Nephron (organoid): Measurements from ENCODE around the gene GPR152.

Source experiments
- H3K27ac Mint-ChIP-seq, 3 experiments: 2 replicates each; pipeline ENCODE4 v1.8.0; 2020; ENCODE audit warnings: mixed read lengths in 3 of 3, mild to moderate bottlenecking in 2 of 3, moderate library complexity in 1 of 3
- H3K27me3 Mint-ChIP-seq: 2 replicates; pipeline ENCODE4 v1.8.0; 2021; ENCODE audit warnings: low read depth, mild to moderate bottlenecking, moderate library complexity, mixed read lengths
- H3K36me3 Mint-ChIP-seq: 2 replicates; pipeline ENCODE4 v1.8.0; 2020; ENCODE audit warnings: low read depth, mixed read lengths
- H3K4me1 Mint-ChIP-seq: 2 replicates; pipeline ENCODE4 v1.8.0; 2020; ENCODE audit warnings: mixed read lengths
- H3K4me3 Mint-ChIP-seq, 3 experiments: 2 replicates each; pipeline ENCODE4 v1.8.0; 2020; ENCODE audit warnings: mild to moderate bottlenecking in 3 of 3, mixed read lengths in 3 of 3, moderate library complexity in 2 of 3
- H3K9me3 Mint-ChIP-seq: 2 replicates; pipeline ENCODE4 v1.8.0; 2020; ENCODE audit warnings: mixed read lengths
- TF ChIP-seq, protein P1 (sequence below), 3 experiments: fragments of 200-600 bp; sonication (generic); IDR thresholded peaks; one replicate each; pipeline ENCODE4 v1.5.0; 2021; ENCODE audit warnings: antibody characterized with exemption in 3 of 3; ENCODE audit not compliant: unreplicated experiment in 3 of 3

GPR152 gene

GRCh38 chr11:67415501-67416304 lies 36.8 kb downstream of the GPR152 start, which contains the start of gene CARNS1:
Gene CARNS1 (plus strand): TSS chr11:67415678. CDS start chr11:67416200, 522 bp downstream.
- Mint-ChIP-seq H3K36me3 (no peaks in the 10 kb centered on the region), H3K27ac (peak within 1 kb of the TSS; percentile 63 to 89 (median 67)), H3K27me3 (peaks cover 49% of the 10 kb centered on the region), H3K9me3 (no peaks in the 10 kb centered on the region), H3K4me1 (peaks cover 32% of the 10 kb centered on the region), H3K4me3 (peak within 1 kb of the TSS; percentile 65 to 81 (median 78))
- TF ChIP-seq, protein P1, sequence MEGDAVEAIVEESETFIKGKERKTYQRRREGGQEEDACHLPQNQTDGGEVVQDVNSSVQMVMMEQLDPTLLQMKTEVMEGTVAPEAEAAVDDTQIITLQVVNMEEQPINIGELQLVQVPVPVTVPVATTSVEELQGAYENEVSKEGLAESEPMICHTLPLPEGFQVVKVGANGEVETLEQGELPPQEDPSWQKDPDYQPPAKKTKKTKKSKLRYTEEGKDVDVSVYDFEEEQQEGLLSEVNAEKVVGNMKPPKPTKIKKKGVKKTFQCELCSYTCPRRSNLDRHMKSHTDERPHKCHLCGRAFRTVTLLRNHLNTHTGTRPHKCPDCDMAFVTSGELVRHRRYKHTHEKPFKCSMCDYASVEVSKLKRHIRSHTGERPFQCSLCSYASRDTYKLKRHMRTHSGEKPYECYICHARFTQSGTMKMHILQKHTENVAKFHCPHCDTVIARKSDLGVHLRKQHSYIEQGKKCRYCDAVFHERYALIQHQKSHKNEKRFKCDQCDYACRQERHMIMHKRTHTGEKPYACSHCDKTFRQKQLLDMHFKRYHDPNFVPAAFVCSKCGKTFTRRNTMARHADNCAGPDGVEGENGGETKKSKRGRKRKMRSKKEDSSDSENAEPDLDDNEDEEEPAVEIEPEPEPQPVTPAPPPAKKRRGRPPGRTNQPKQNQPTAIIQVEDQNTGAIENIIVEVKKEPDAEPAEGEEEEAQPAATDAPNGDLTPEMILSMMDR (IDR thresholded peaks at IDR 0.05; ENCODE audit: unreplicated experiment in 3 of 3), result no peak

DNA sequence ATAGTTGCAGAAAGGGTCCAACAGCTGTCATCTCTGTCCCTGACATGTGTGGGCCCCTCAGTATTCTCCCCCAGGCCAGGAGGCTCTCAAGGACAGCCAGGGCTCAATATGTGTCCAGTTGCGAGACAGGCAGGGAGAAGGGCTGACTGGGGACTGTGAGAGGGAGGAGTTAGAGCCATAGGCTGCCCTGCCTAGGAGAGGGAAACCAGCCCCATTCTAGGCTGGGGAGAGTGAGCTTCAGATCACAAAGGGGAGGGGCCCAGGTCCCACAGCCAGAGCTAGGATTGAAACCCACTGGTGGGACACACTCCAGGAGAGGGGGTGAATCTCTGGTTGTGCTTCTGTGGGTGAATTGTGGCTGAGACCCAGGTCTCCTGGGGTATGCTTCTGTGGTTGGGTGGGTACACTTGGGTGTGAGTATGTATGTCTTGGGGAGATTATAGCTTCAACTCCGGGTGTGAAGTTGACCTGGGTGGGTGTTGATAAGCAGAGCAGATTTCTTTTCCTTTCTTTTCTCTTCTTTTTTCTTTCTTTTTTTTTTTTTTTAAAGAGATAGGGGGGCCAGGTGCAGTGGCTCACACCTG lies 39.2 kb downstream of the GPR152 start:
- H3K9me3 Mint-ChIP-seq, result no peaks in the 10 kb centered on the region
- TF ChIP-seq, protein P1 (IDR thresholded peaks at IDR 0.05; ENCODE audit: unreplicated experiment in 3 of 3), result no peak
- H3K4me1 Mint-ChIP-seq, result peaks cover 31% of the 10 kb centered on the region
- H3K36me3 Mint-ChIP-seq, result no peaks in the 10 kb centered on the region
- H3K27ac Mint-ChIP-seq, result peak overlapping the region in 2 of 3 experiments; percentile 63 to 69
- H3K27me3 Mint-ChIP-seq, result peaks cover 51% of the 10 kb centered on the region
- peak overlapping the region; percentile 23 to 76 (median 35) for H3K4me3 Mint-ChIP-seq

GRCh38 chr11:67412495-67413179 lies 39.9 kb downstream of the GPR152 start:
- TF ChIP-seq, protein P1 (IDR thresholded peaks at IDR 0.05; ENCODE audit: unreplicated experiment in 3 of 3), result no peak
- H3K36me3 Mint-ChIP-seq, result no peaks in the 10 kb centered on the region
- H3K4me1 Mint-ChIP-seq, result peaks cover 25% of the 10 kb centered on the region
- H3K27me3 Mint-ChIP-seq, result peaks cover 51% of the 10 kb centered on the region
- H3K9me3 Mint-ChIP-seq, result no peaks in the 10 kb centered on the region
- H3K4me3 Mint-ChIP-seq, result no peak overlapping the region
- H3K27ac Mint-ChIP-seq, result peak overlapping the region in 2 of 3 experiments; percentile 63 to 69

- Mint-ChIP-seq H3K4me3 (no peak overlapping the region), H3K4me1 (peaks cover 27% of the 10 kb centered on the region), H3K27me3 (peaks cover 46% of the 10 kb centered on the region), H3K27ac (no peak overlapping the region), H3K9me3 (no peaks in the 10 kb centered on the region), H3K36me3 (no peaks in the 10 kb centered on the region)
- TF ChIP-seq, protein P1 (IDR thresholded peaks at IDR 0.05; ENCODE audit: unreplicated experiment in 3 of 3), result no peak
Measured at GRCh38 chr11:67411785-67412152, 40.8 kb downstream of the GPR152 start.

DNA sequence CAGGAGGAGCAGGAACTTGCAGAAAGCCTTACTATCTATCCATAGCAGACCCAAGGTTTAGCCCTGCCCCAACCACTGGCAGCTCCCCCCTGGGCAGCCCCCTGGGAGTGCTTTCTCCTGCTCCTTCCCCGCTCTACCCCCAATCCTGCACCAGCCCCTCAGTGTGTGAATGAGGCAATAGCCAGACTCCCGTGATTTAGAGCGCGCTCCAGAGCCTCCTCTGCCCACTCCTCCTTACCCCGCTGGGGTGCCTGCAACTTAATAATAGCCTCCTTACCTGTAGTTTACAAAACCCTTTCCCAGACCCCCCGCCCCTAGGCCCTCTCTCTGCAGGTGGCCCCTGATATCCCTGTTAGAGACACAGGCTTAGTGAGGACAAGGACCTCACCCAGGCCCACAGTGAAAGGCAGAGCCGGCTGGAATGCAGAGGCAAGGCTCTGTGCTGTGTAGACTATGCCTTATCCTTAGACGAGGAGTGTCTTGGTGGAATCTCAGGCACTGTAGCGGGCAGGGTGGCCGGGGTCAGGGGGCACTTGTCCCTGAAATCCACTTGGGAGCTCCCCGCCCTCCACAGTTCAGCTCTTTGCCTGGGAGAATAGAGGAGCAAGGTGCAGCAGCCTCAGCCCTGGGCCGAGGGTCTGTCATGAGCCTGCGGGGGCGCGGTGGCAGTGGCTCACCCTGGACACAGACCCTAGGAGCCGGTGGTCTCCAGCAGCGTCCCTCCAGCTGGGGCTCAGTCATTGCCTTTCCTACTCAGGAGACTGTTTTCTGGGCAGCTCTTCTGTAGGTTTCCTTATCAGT lies 41.3 kb downstream of the GPR152 start:
- no peak overlapping the region for H3K27ac Mint-ChIP-seq
- H3K4me1 Mint-ChIP-seq, result peaks cover 21% of the 10 kb centered on the region
- TF ChIP-seq, protein P1 (IDR thresholded peaks at IDR 0.05; ENCODE audit: unreplicated experiment in 3 of 3), result no peak
- H3K9me3 Mint-ChIP-seq, result no peaks in the 10 kb centered on the region
- no peaks in the 10 kb centered on the region for H3K36me3 Mint-ChIP-seq
- H3K27me3 Mint-ChIP-seq, result peaks cover 40% of the 10 kb centered on the region
- no peak overlapping the region for H3K4me3 Mint-ChIP-seq
